Adrenal gland (tissue), 12 donors: Measurements from ENCODE around the gene C11orf42. TPM values are rescaled to one million over a fixed set of nuclear protein-coding genes. Genes with fewer than 3 reads are reported as not detected.

Experiments used
- DNase-seq, 7 donors: peaks; one replicate each; pipeline ENCODE4 v3.0.0-alpha.2; 2019 to 2020
- H3K27ac ChIP-seq, 5 donors: fragments of 200-600 bp; sonication (generic) in 4 of 5; 1 replicate in 3 of 5; 2 replicates in 2 of 5; pipeline versions ENCODE4 v1.5.1 to v1.8.0; 2016 to 2020; ENCODE audit warnings: mild to moderate bottlenecking in 1 of 5
- H3K27me3 ChIP-seq: fragments of 200-600 bp; 2 replicates; pipeline ENCODE4 v1.8.0; 2021
- H3K36me3 ChIP-seq, 2 donors: fragments of 200-600 bp; replicated peaks in 1 of 2; 1 replicate in 1 of 2; 2 replicates in 1 of 2; pipeline versions ENCODE4 v1.5.1 to v1.8.0; 2018 to 2022
- H3K4me1 ChIP-seq, 2 donors: fragments of 200-600 bp; replicated peaks in 1 of 2; 1 replicate in 1 of 2; 2 replicates in 1 of 2; pipeline versions ENCODE4 v1.5.1 to v1.8.0; 2018 to 2021
- H3K4me3 ChIP-seq, 4 donors: fragments of 200-600 bp; sonication (generic) in 3 of 4; one replicate each; pipeline ENCODE4 v1.5.1; 2016 to 2018
- H3K9me3 ChIP-seq, 3 donors: fragments of 200-600 bp; sonication (generic) in 1 of 3; replicated peaks in 1 of 3; 1 replicate in 2 of 3; 2 replicates in 1 of 3; pipeline versions ENCODE4 v1.5.1 to v1.8.0; 2016 to 2021
- CTCF ChIP-seq, 6 experiments: fragments of 450-650 bp in 4 of 6; fragments of 200-600 bp in 2 of 6; sonication (generic) in 1 of 6; IDR thresholded peaks; 1 replicate in 5 of 6; 2 replicates in 1 of 6; pipeline versions ENCODE4 v1.5.1 to v1.8.0; 2016 to 2021; ENCODE audit warnings: antibody characterized with exemption in 6 of 6, mild to moderate bottlenecking in 2 of 6, moderate library complexity in 1 of 6
- POLR2A ChIP-seq, 2 donors: fragments of 450-650 bp; IDR thresholded peaks; one replicate each; pipeline ENCODE4 v1.6.1; 2017; ENCODE audit warnings: antibody characterized with exemption in 2 of 2, mild to moderate bottlenecking in 2 of 2, moderate library complexity in 1 of 2
- WGBS, 4 donors: extraction: QIAGEN DNeasy Blood & Tissue Kit in 2 of 4; methylation state at CpG; one replicate each; pipeline versions ENCODE4 v1.1.5 to v1.1.7; 2013 to 2017; 5-methylcytosine and 5-hydroxymethylcytosine counted together
- intact Hi-C, 2 donors: fragments of 100-400 bp; cut with DNase I; formaldehyde crosslinking; loops; one replicate each; pipeline versions ENCODE4 v1.14.1 to v1.15.0; 2022 to 2023
- polyA plus RNA-seq, 3 donors: library from polyadenylated mRNA; stranded (reverse); fragments of 200-250 nt in 2 of 3; fragments of 350-450 nt in 1 of 3; fragmentation: Illumina TruSeq in 1 of 3; extraction: RNeasy Lipid Tissue Mini Kit (QIAGEN cat#74804) in 1 of 3; gene quantifications; one replicate each; pipeline ENCODE4 v1.2.3, GENCODE V29; 2013 to 2014
- total RNA-seq, 9 donors: library from RNA; depleted of rRNA in 4 of 9; stranded (reverse); fragments of >200 nt in 4 of 9; fragments of 120-200 nt in 1 of 9; fragmentation: NEBNext Ultra II Directional in 1 of 9; extraction: Animal tissue kit (Norgen Biotek cat#: 25700) in 1 of 9; gene quantifications; one replicate each; pipeline versions ENCODE4 v1.1.0 to v1.2.4, GENCODE V29; 2013 to 2023
- donor health status: healthy with polysubstance abuse.
- donor health status: Bipolar disorder and iron deficiency.
- donor health status: DM: yes; HTN: yes; CAD: no.
- donor health status: DM: no; HTN: no; CAD: no.
- donor health status: DM: no; HTN: no; CAD: no.
- donor health status: DM: yes; HTN: yes; CAD: no.

C11orf42 gene
- total and polyA plus RNA-seq, 12 donors, result not detected

- TF ChIP-seq CTCF (IDR thresholded peaks at IDR 0.05), result no peak
- TF ChIP-seq POLR2A (IDR thresholded peaks at IDR 0.05), result no peak
- peaks cover 0 to 24% of the 10 kb centered on the region in 2 donors for H3K4me1 ChIP-seq
- intact Hi-C loops, result no loop called here
- H3K9me3 ChIP-seq, result no peaks in the 10 kb centered on the region
- H3K4me3 ChIP-seq, result peak overlapping the region; percentile 27 to 84 (median 79)
- DNase-seq, result peak in 3 of 7 donors; percentile 23 to 33 (median 33)
- H3K27me3 ChIP-seq, result no peaks in the 10 kb centered on the region
- no peaks in the 10 kb centered on the region for H3K36me3 ChIP-seq
- 1 to 2% (median 1%) methylated on average over 10 of the region's 10 CpGs for WGBS, 4 donors
- peak overlapping the region in 4 of 5 donors; percentile 64 to 91 (median 75) for H3K27ac ChIP-seq
Measured at GRCh38 chr11:6233984-6234386, 28.6 kb downstream of the C11orf42 start.

GRCh38 chr11:6234387-6235107, 29.2 kb downstream of the C11orf42 start, which contains the start of gene FHIP1B:
FHIP1B (minus strand) TSS chr11:6234636; CDS start chr11:6224516, 10,120 bp downstream.
- Histone ChIP-seq H3K4me3 (peak within 1 kb of the TSS; percentile 27 to 84 (median 79)), H3K4me1 (peaks cover 0 to 24% of the 10 kb centered on the region in 2 donors), H3K27me3 (no peaks in the 10 kb centered on the region), H3K9me3 (no peaks in the 10 kb centered on the region), H3K27ac (peak within 1 kb of the TSS; percentile 35 to 93 (median 80)), H3K36me3 (no peaks in the 10 kb centered on the region)
- WGBS, 4 donors, result 0 to 1% (median 1%) methylated on average over 34 to 62 of the region's 62 CpGs
- intact Hi-C loops, result no loop called here
- DNase-seq, result peak; percentile 100
- TF ChIP-seq POLR2A (IDR thresholded peaks at IDR 0.05), result peak in 1 of 2 donors; percentile 40
- TF ChIP-seq CTCF (IDR thresholded peaks at IDR 0.05), result no peak

- Histone ChIP-seq H3K9me3 (no peaks in the 10 kb centered on the region), H3K4me3 (no peak overlapping the region), H3K4me1 (peaks cover 0 to 16% of the 10 kb centered on the region in 2 donors), H3K36me3 (no peaks in the 10 kb centered on the region), H3K27ac (no peak overlapping the region), H3K27me3 (no peaks in the 10 kb centered on the region)
- intact Hi-C loops, result no loop called here
- DNase-seq, result no peak
- 70 to 75% (median 72%) methylated on average over 4 of the region's 4 CpGs for WGBS, 4 donors
- no peak for TF ChIP-seq CTCF (IDR thresholded peaks at IDR 0.05)
- no peak for TF ChIP-seq POLR2A (IDR thresholded peaks at IDR 0.05)
Measured at GRCh38 chr11:6237266-6237665, 31.9 kb downstream of the C11orf42 start.

- Histone ChIP-seq H3K4me1 (peaks cover 0 to 12% of the 10 kb centered on the region in 2 donors), H3K27me3 (no peaks in the 10 kb centered on the region), H3K36me3 (no peaks in the 10 kb centered on the region), H3K9me3 (no peaks in the 10 kb centered on the region), H3K27ac (no peak overlapping the region), H3K4me3 (no peak overlapping the region)
- 79 to 86% (median 82%) methylated on average over 5 of the region's 5 CpGs for WGBS, 4 donors
- no peak for TF ChIP-seq POLR2A (IDR thresholded peaks at IDR 0.05)
- TF ChIP-seq CTCF (IDR thresholded peaks at IDR 0.05), result no peak
- no peak for DNase-seq
- intact Hi-C loops, result no loop called here
Measured at GRCh38 chr11:6237761-6238302, 32.5 kb downstream of the C11orf42 start.
